Measurements from ENCODE around the gene IGFBP4. TPM values are rescaled to one million over a fixed set of nuclear protein-coding genes. Genes with fewer than 3 reads are reported as not detected.
A peak's percentile ranks its signal among the peaks of the same experiment; 100 is the strongest.

The IGFBP4 gene
- total and polyA plus RNA-seq, 10 of the 15 experiments (the other 5 are each of a cell fraction or from before 2014, with no cell fraction given) = 2.4 to 22.3 (median 6.6) TPM

- H3K9me3 ChIP-seq (replicated peaks; ENCODE audit: control insufficient read depth, insufficient read depth, low read length) = no peaks in the 10 kb centered on the region
- no peak overlapping the region for H3K4me3 ChIP-seq
- no peak overlapping the region for H2AFZ ChIP-seq (ENCODE audit: control insufficient read depth, low read depth, low read length)
- H4K20me1 ChIP-seq (ENCODE audit: control insufficient read depth, insufficient read depth) = no peaks in the 10 kb centered on the region
- DNase-seq (ENCODE audit: low read depth, low spot score) (no peak), ATAC-seq (no peak), FAIRE-seq (no peak)
- no peak overlapping the region for H3K9ac ChIP-seq (ENCODE audit: control insufficient read depth, insufficient read depth, low read length)
- TF ChIP-seq SREBF2 (IDR thresholded peaks at IDR 0.05; ENCODE audit: low read length) (no peak), SUZ12 (IDR thresholded peaks at IDR 0.05; ENCODE audit: unreplicated experiment) (no peak), SMC3 (IDR thresholded peaks at IDR 0.05; ENCODE audit: borderline replicate concordance, low read length) (peak; percentile 45; the same call in 1 of the 2 replicates), IRF4 (IDR thresholded peaks at IDR 0.05; ENCODE audit: low read depth, low read length) (no peak), CTCF (IDR thresholded peaks at IDR 0.05 in 2 of 3, conservative IDR thresholded peaks at IDR 0.05 in 1 of 3; ENCODE audit: control insufficient read depth in 2 of 3, extremely low read depth in 1 of 3, insufficient read depth in 1 of 3, low read depth in 3 of 3, low read length in 3 of 3) (peak; percentile 53 to 61 (median 60)), RAD21 (IDR thresholded peaks at IDR 0.05; ENCODE audit: insufficient read depth, low read depth, low read length) (peak; percentile 56)
- TF ChIP-seq, protein P1, sequence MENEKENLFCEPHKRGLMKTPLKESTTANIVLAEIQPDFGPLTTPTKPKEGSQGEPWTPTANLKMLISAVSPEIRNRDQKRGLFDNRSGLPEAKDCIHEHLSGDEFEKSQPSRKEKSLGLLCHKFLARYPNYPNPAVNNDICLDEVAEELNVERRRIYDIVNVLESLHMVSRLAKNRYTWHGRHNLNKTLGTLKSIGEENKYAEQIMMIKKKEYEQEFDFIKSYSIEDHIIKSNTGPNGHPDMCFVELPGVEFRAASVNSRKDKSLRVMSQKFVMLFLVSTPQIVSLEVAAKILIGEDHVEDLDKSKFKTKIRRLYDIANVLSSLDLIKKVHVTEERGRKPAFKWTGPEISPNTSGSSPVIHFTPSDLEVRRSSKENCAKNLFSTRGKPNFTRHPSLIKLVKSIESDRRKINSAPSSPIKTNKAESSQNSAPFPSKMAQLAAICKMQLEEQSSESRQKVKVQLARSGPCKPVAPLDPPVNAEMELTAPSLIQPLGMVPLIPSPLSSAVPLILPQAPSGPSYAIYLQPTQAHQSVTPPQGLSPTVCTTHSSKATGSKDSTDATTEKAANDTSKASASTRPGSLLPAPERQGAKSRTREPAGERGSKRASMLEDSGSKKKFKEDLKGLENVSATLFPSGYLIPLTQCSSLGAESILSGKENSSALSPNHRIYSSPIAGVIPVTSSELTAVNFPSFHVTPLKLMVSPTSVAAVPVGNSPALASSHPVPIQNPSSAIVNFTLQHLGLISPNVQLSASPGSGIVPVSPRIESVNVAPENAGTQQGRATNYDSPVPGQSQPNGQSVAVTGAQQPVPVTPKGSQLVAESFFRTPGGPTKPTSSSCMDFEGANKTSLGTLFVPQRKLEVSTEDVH (IDR thresholded peaks at IDR 0.05; ENCODE audit: low read depth, partially characterized antibody) = no peak
- peak overlapping the region; percentile 69; the same call in 1 of the 2 replicates for H3K4me2 ChIP-seq (ENCODE audit: control insufficient read depth, insufficient read depth)
- ChIA-PET CTCF (interaction anchor here (0.6 to 5.5 kb wide), 34 partner anchors 8 to 259 kb away, joined by 3 to 86 read pairs (median 5); partner anchors contain the start of genes IGFBP4 and RARA), POLR2A (interaction anchor here (1.1 to 3.8 kb wide), 4 partner anchors 15 to 124 kb away, joined by 3 to 21 read pairs (median 10); no protein-coding TSS in a partner anchor), RAD21 (ENCODE audit: unreplicated experiment) (interaction anchor here (0.9 to 4.8 kb wide), 6 partner anchors 33 to 118 kb away, joined by 3 to 88 read pairs (median 5); no protein-coding TSS in a partner anchor), SMC1A (ENCODE audit: uncharacterized antibody, unreplicated experiment) (interaction anchor here (0.6 to 10.1 kb wide), 13 partner anchors 8 to 200 kb away, joined by 3 to 106 read pairs (median 4); no protein-coding TSS in a partner anchor)
- BruUV-seq (replicated peaks) = no TSS peak
- WGBS (ENCODE audit: insufficient coverage, insufficient replicate concordance, low lambda C conversion rate, missing lambda C conversion rate) = 77% methylated on average over 3 of the region's 3 CpGs
- intact Hi-C loops (cut with micrococcal nuclease; ENCODE audit: unreplicated experiment) (loop anchor here (10.0 kb wide), 1 partner anchor 101 kb away; no protein-coding TSS in a partner anchor), in situ Hi-C loops (cut with MboI) (no loop called here)
- H3K36me3 ChIP-seq (ENCODE audit: control insufficient read depth in 2 of 2, insufficient read depth in 2 of 2, low read length in 1 of 2) = peaks cover 0 to 14% of the 10 kb centered on the region in 2 experiments; a peak in 2 of 4 replicates
- H3K27me3 ChIP-seq (replicated peaks in 1 of 2; ENCODE audit: control insufficient read depth in 2 of 2, insufficient read depth in 2 of 2, low read length in 1 of 2) = no peaks in the 10 kb centered on the region
- H3K4me1 ChIP-seq (ENCODE audit: control insufficient read depth, insufficient read depth, low read length) = no peaks in the 10 kb centered on the region; the same call in 1 of the 2 replicates
- peaks cover 30% of the 10 kb centered on the region for H3K79me2 ChIP-seq (ENCODE audit: control insufficient read depth, insufficient read depth, low read length)
- H3K27ac ChIP-seq (ENCODE audit: control insufficient read depth, insufficient read depth) = no peak overlapping the region
These were observed 27.9 kb upstream of the IGFBP4 start for GRCh38 chr17:40415390-40415789.
